ENCODE measurements around the gene FAM217A.

The FAM217A gene

GRCh38 chr6:4021854-4022695 is 56.9 kb downstream of the FAM217A start:
- no peak for DNase-seq (ENCODE audit: low read depth in 2 of 2)

- peak; percentile 84 to 89 for DNase-seq (ENCODE audit: low read depth in 2 of 2)
Measured at GRCh38 chr6:4021133-4021853, 57.6 kb downstream of the FAM217A start.

GRCh38 chr6:4020822-4021132 is 58.2 kb downstream of the FAM217A start:
- no peak for DNase-seq (ENCODE audit: low read depth in 2 of 2)

- no peak for DNase-seq (ENCODE audit: low read depth in 2 of 2)
Measured at GRCh38 chr6:4018924-4019236, 60.1 kb downstream of the FAM217A start.

Measured in stimulated activated CD8-positive, alpha-beta memory T cell treated with anti-CD3 and anti-CD28 coated beads, Interleukin-15, amount 100 ng/mL, for 48 hours (primary cell).